Psoas muscle (tissue), 8 donors: ENCODE results near the gene TRAFD1. TPM values are rescaled to one million over a fixed set of nuclear protein-coding genes. Genes with fewer than 3 reads are reported as not detected.
"Not testable (repeated sequence)": the region's sequence is repeated elsewhere in the genome, so short reads cannot be mapped to it uniquely, and the experiment has no call there.

Experiments used
- ATAC-seq, 4 donors: fragments of 200-7000 bp; cut with Tn5 transposase; one replicate each; pipeline ENCODE4 v1.9.1; 2020; ENCODE audit warnings: moderate library complexity in 3 of 4, mild to moderate bottlenecking in 2 of 4
- DNase-seq, 2 donors: peaks; one replicate each; pipeline ENCODE4 v3.0.0-alpha.2; 2020
- H3K27ac ChIP-seq: fragments of 200-600 bp; one replicate; pipeline ENCODE4 v1.8.0; 2022
- H3K27me3 ChIP-seq, 3 donors: fragments of 200-600 bp in 1 of 3; one replicate each; pipeline versions ENCODE4 v1.6.1 to v1.8.0; 2013 to 2022; ENCODE audit warnings: low read length in 2 of 3, mild to moderate bottlenecking in 2 of 3, moderate library complexity in 1 of 3; ENCODE audit not compliant: insufficient read depth in 3 of 3
- H3K36me3 ChIP-seq, 2 donors: fragments of 200-600 bp in 1 of 2; one replicate each; pipeline versions ENCODE4 v1.6.1 to v1.8.0; 2013 to 2022; ENCODE audit warnings: low read depth in 1 of 2, mild to moderate bottlenecking in 1 of 2, moderate library complexity in 1 of 2; ENCODE audit not compliant: insufficient read depth in 1 of 2
- H3K4me1 ChIP-seq: fragments of 200-600 bp; one replicate; pipeline ENCODE4 v1.8.0; 2022
- H3K4me3 ChIP-seq: fragments of 200-600 bp; one replicate; pipeline ENCODE4 v1.8.0; 2022; ENCODE audit warnings: mild to moderate bottlenecking
- H3K9me3 ChIP-seq: fragments of 200-600 bp; one replicate; pipeline ENCODE4 v1.8.0; 2022
- WGBS, 3 donors: extraction: QIAGEN DNeasy Blood & Tissue Kit; methylation state at CpG; one replicate each; pipeline versions ENCODE4 v1.1.6 to v1.1.7; 2013; 5-methylcytosine and 5-hydroxymethylcytosine counted together
- intact Hi-C, 2 donors: fragments of 100-400 bp; cut with DNase I; formaldehyde crosslinking; loops; one replicate each; pipeline versions ENCODE4 v1.11.0 to v1.14.2; 2022
- polyA plus RNA-seq, 3 donors: library from polyadenylated mRNA; stranded (reverse); fragments of 200-250 nt; gene quantifications; one replicate each; pipeline ENCODE4 v1.2.3, GENCODE V29; 2013
- total RNA-seq, 4 donors: library from RNA; stranded (reverse); fragmentation: NEBNext Ultra II Directional in 2 of 4; extraction: Animal tissue kit (Norgen Biotek cat#: 25700) in 2 of 4; gene quantifications; one replicate each; pipeline versions ENCODE4 v1.2.1 to v1.2.4, GENCODE V29; 2021 to 2023
- TF ChIP-seq, protein P1 (sequence below): fragments of 200-600 bp; IDR thresholded peaks from one replicate; pipeline ENCODE4 v1.8.0; 2022; ENCODE audit warnings: antibody characterized with exemption
- donor health status: healthy with polysubstance abuse.
- donor health status: DM: no; HTN: no; CAD: no; lungs with moderate emphysema.
- donor health status: Bipolar disorder and iron deficiency.
- donor health status: healthy.
- donor health status: DM: yes; HTN: yes; CAD: no.
- donor health status: DM: no; HTN: no; CAD: no.
- donor health status: DM: no; HTN: no; CAD: no.
- donor health status: DM: yes; HTN: yes; CAD: no.

The TRAFD1 gene
- total and polyA plus RNA-seq, 7 donors = 5.0 to 21.0 (median 16.0) TPM

DNA sequence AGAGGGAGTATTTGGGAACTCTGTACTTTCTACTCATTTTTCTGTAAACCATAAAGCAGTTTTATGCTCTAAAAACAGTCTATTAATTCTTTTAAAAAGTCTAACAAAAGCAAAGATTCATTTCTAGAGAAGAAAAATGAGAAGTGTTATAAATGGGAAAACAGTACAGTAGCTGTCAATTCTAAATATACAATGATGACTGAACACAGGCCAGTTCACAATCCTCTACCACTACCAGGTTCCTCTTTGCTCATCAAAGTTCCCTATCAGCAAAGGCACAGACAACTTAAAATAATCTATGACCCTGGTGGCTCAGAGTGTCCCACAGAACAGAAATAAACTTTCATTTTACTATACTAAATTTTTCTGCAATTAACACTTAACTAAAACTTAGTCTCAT, 29.3 kb upstream of the TRAFD1 start:
- intact Hi-C loops = loop anchor here in 1 of 2 donors (5.0 kb wide), 1 partner anchor 36 kb away; no protein-coding TSS in a partner anchor
- Histone ChIP-seq H3K9me3 (no peaks in the 10 kb centered on the region), H3K27me3 (no peaks in the 10 kb centered on the region), H3K27ac (peak overlapping the region; percentile 59), H3K36me3 (peaks cover 8 to 56% of the 10 kb centered on the region in 2 donors), H3K4me3 (no peak overlapping the region), H3K4me1 (peaks cover 17% of the 10 kb centered on the region)
- DNase-seq (no peak), ATAC-seq (peak; percentile 76 to 86 (median 84))
- TF ChIP-seq, protein P1, sequence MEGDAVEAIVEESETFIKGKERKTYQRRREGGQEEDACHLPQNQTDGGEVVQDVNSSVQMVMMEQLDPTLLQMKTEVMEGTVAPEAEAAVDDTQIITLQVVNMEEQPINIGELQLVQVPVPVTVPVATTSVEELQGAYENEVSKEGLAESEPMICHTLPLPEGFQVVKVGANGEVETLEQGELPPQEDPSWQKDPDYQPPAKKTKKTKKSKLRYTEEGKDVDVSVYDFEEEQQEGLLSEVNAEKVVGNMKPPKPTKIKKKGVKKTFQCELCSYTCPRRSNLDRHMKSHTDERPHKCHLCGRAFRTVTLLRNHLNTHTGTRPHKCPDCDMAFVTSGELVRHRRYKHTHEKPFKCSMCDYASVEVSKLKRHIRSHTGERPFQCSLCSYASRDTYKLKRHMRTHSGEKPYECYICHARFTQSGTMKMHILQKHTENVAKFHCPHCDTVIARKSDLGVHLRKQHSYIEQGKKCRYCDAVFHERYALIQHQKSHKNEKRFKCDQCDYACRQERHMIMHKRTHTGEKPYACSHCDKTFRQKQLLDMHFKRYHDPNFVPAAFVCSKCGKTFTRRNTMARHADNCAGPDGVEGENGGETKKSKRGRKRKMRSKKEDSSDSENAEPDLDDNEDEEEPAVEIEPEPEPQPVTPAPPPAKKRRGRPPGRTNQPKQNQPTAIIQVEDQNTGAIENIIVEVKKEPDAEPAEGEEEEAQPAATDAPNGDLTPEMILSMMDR = no peak

GRCh38 chr12:112096667-112097066, 28.7 kb upstream of the TRAFD1 start:
- no peak overlapping the region for H3K4me3 ChIP-seq
- DNase-seq = no peak
- intact Hi-C loops = loop anchor here in 1 of 2 donors (5.0 kb wide), 1 partner anchor 36 kb away; no protein-coding TSS in a partner anchor
- peaks cover 17% of the 10 kb centered on the region for H3K4me1 ChIP-seq
- peaks cover 4 to 56% of the 10 kb centered on the region in 2 donors for H3K36me3 ChIP-seq
- WGBS, 3 donors = 46 to 71% (median 54%) methylated on average over 2 of the region's 2 CpGs
- TF ChIP-seq, protein P1 = no peak
- H3K27ac ChIP-seq = peak overlapping the region; percentile 59
- no peaks in the 10 kb centered on the region for H3K27me3 ChIP-seq
- no peaks in the 10 kb centered on the region for H3K9me3 ChIP-seq
- peak; percentile 36 to 72 (median 64) for ATAC-seq

GRCh38 chr12:112097641-112098040, 27.7 kb upstream of the TRAFD1 start:
- ATAC-seq (no peak), DNase-seq (no peak)
- Histone ChIP-seq H3K27ac (no peak overlapping the region), H3K4me3 (no peak overlapping the region), H3K9me3 (no peaks in the 10 kb centered on the region), H3K36me3 (peaks cover 4 to 50% of the 10 kb centered on the region in 2 donors), H3K4me1 (peaks cover 17% of the 10 kb centered on the region), H3K27me3 (no peaks in the 10 kb centered on the region)
- TF ChIP-seq, protein P1 = no peak
- intact Hi-C loops = loop anchor here in 1 of 2 donors (5.0 kb wide), 1 partner anchor 35 kb away; no protein-coding TSS in a partner anchor
- 90 to 95% (median 93%) methylated on average over 8 of the region's 8 CpGs for WGBS, 3 donors

DNA sequence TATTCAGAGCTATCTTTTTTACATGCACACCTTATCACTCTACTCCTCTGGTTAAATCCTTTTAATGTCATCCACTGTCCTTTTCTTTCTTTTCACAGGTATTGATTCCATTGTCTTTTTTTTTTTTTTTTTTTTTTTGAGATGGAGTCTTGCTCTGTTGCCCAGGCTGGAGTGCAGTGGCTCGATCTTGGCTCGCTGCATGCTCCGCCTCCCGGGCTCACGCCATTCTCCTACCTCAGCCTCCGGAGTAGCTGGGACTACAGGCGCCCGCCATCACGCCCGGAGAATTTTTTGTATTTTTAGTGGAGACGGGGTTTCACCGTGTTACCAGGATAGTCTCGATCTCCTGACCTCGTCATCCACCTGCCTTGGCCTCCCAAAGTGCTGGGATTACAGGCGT, 24.9 kb upstream of the TRAFD1 start:
- H3K4me1 ChIP-seq = peaks cover 35% of the 10 kb centered on the region
- DNase-seq, ATAC-seq, H3K9me3 ChIP-seq, H3K27me3 ChIP-seq, H3K4me3 ChIP-seq, intact Hi-C loops, H3K27ac ChIP-seq: not testable (repeated sequence)
- whole genome bisulfite sequencing, 3 donors = 97% methylated on average over 15 of the region's 15 CpGs
- peaks cover 4 to 56% of the 10 kb centered on the region in 2 donors for H3K36me3 ChIP-seq

DNA sequence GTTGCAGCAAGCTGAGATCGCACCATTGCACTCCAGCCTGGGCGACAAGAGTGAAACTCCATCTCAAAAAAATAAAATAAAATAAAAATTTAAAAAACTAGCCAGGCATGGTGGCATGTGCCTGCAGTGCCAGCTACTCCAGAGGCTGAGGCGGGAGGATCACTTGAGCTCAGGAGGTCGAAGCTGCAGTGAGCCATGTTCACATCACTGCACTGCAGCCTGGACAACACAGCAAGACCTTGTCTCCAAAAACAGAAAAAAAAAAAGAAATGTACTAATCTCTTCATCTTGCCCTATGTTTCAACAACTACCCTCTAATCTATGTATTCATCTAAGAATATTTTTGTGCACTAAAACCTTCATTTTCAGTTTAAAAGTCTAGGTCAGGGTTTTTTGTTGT, 23.2 kb upstream of the TRAFD1 start:
- Histone ChIP-seq H3K4me1 (peaks cover 35% of the 10 kb centered on the region), H3K4me3 (no peak overlapping the region), H3K36me3 (peaks cover 4 to 54% of the 10 kb centered on the region in 2 donors), H3K9me3 (no peaks in the 10 kb centered on the region), H3K27me3 (no peaks in the 10 kb centered on the region), H3K27ac (no peak overlapping the region)
- TF ChIP-seq, protein P1 = no peak
- WGBS, 3 donors = 94 to 96% (median 94%) methylated on average over 4 of the region's 4 CpGs
- intact Hi-C loops = no loop called here
- DNase-seq (no peak), ATAC-seq (no peak)

- WGBS, 3 donors = 92 to 94% (median 93%) methylated on average over 19 of the region's 19 CpGs
Observed at GRCh38 chr12:112102746-112103145, 22.6 kb upstream of the TRAFD1 start.

More at GRCh38 chr12:112102746-112103145, 22.6 kb upstream of the TRAFD1 start:
- intact Hi-C loops, H3K4me3 ChIP-seq, DNase-seq, ATAC-seq, H3K27me3 ChIP-seq, H3K9me3 ChIP-seq: not testable (repeated sequence)
- peak overlapping the region; percentile 17 for H3K27ac ChIP-seq
- H3K4me1 ChIP-seq = peaks cover 39% of the 10 kb centered on the region
- peaks cover 4 to 54% of the 10 kb centered on the region in 2 donors for H3K36me3 ChIP-seq
